ENCODE measurements around the gene PTH2. TPM values are rescaled to one million over a fixed set of nuclear protein-coding genes. Genes with fewer than 3 reads are reported as not detected.
"Not testable (repeated sequence)": the region's sequence is repeated elsewhere in the genome, so short reads cannot be mapped to it uniquely, and the experiment has no call there.

The PTH2 gene
- total RNA-seq, 1 donor from 2014 or later = not detected

- no peak for ATAC-seq
Measured at GRCh38 chr19:49447485-49448431, 24.5 kb upstream of the PTH2 start.

GRCh38 chr19:49445997-49446396 lies 22.8 kb upstream of the PTH2 start:
- no peak for ATAC-seq

- ATAC-seq = not testable (repeated sequence)
Measured at GRCh38 chr19:49444100-49444700, 21.0 kb upstream of the PTH2 start.

GRCh38 chr19:49443366-49444099 lies 20.3 kb upstream of the PTH2 start:
- peak; percentile 86 for ATAC-seq

- peak; percentile 69 for ATAC-seq
Measured at GRCh38 chr19:49442771-49443365, 19.6 kb upstream of the PTH2 start.

GRCh38 chr19:49442354-49442753 lies 19.1 kb upstream of the PTH2 start:
- no peak for ATAC-seq

GRCh38 chr19:49441960-49442350 lies 18.7 kb upstream of the PTH2 start:
- ATAC-seq = no peak

GRCh38 chr19:49441210-49441959 lies 18.1 kb upstream of the PTH2 start, which contains the start of gene SLC17A7:
Gene SLC17A7, minus strand, starts transcription at chr19:49441527. Its CDS starts 148 bp downstream, at chr19:49441379.
- no peak for ATAC-seq

- no peak for ATAC-seq
Measured at GRCh38 chr19:49440439-49441209, 17.4 kb upstream of the PTH2 start.

GRCh38 chr19:49439836-49440235 lies 16.6 kb upstream of the PTH2 start:
- no peak for ATAC-seq

GRCh38 chr19:49438261-49438660 lies 15.0 kb upstream of the PTH2 start:
- ATAC-seq = no peak

GRCh38 chr19:49437231-49437630 lies 14.0 kb upstream of the PTH2 start:
- no peak for ATAC-seq

- no peak for ATAC-seq
Measured at GRCh38 chr19:49436381-49437017, 13.3 kb upstream of the PTH2 start.

- ATAC-seq = no peak
Measured at GRCh38 chr19:49435670-49436069, 12.4 kb upstream of the PTH2 start.

GRCh38 chr19:49434907-49435583 lies 11.8 kb upstream of the PTH2 start:
- no peak for ATAC-seq

GRCh38 chr19:49433240-49433901 lies 10.1 kb upstream of the PTH2 start:
- no peak for ATAC-seq

GRCh38 chr19:49432141-49433073 lies 9.2 kb upstream of the PTH2 start:
- peak; percentile 68 for ATAC-seq

- ATAC-seq = no peak
Measured at GRCh38 chr19:49431330-49431749, 8.1 kb upstream of the PTH2 start.
